ENCODE measurements around the gene SRI.
A peak's percentile ranks its signal among the peaks of the same experiment; 100 is the strongest.
"Not testable (repeated sequence)": the region's sequence is repeated elsewhere in the genome, so short reads cannot be mapped to it uniquely, and the experiment has no call there.

Gene SRI

DNA sequence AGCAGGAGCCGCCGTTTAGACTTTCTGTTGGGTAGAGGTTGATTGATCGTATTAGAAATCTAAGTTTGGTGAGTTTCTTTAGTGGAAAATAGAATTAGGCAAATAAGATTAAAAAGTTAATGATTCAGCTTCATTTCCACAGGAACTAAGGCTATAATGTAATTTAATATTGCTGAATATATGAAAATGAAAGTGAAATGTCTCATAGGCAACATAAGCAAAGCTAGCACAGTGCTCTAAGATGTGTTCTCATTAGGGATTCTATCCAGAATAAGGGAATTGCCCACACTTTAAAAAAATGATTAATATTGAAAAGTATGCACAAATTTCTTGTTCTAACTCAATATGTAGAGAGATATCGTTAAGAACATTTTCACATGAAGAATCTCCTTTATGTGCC, 47.0 kb downstream of the SRI start:
- no peak for DNase-seq

DNA sequence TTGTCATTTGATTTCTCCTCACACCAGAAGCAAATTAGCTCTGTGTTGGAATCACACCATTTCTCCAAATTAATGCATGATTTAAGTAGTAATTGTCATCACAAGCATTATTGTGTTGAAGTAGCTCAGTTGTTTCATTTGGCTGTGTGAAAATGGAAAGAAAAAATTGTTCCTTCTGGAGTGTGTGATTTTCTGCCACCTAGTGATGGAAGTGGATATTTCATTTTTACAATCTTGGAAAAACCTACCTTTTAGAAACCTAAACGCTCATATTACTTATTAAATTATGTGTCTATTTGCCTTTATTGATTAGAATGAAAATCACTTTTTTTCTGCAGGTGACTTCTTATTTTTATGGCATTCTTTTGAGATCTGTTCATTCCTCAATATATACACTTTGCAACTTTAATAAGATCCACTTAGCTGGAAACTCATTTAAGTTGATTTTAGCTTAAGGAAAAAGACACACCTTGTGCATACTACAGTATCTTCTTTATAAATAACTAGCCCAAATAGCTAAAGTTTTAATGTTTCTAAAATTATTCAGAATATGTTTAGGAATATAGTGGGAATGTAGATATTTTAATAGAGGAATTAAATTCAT, 50.0 kb downstream of the SRI start:
- peak; percentile 63 for DNase-seq

DNA sequence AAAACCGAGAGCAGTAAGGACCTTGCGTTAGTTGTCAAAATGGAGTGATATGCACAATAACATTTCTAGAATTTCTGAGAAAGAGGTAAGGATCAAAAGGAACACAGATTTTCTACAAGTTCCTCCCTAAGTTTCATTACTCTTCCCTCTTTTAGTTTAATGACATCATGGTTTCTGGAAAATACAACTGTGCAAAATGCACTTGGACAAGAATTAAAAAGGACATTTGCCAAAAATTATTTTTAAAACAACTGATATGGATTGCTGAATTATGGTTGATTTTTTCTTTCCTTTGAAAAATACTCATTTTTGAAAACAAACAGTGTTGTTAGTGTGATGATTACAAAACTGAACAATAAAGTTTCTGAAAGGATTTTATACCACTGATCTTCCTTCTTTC, 52.1 kb downstream of the SRI start:
- DNase-seq = no peak

DNA sequence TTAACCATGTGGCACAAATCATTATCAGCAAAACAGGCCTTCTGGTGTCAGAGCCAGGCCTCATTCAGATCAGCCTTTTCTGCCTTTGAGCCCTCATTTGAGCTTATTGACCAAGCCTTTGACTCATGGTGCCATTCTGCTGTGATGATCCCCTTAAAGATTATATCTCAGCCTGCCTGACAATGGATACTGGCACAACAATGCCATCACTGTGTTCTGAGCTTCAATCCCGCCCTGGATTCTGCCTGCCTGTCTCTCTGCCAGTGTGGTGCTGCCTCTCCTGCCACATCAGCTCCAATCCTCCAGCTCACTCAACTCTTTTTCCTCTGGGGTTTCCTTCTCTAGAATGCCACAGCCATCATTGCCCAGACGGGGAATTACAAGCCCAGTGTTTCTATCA, 52.6 kb downstream of the SRI start:
- no peak for DNase-seq

DNA sequence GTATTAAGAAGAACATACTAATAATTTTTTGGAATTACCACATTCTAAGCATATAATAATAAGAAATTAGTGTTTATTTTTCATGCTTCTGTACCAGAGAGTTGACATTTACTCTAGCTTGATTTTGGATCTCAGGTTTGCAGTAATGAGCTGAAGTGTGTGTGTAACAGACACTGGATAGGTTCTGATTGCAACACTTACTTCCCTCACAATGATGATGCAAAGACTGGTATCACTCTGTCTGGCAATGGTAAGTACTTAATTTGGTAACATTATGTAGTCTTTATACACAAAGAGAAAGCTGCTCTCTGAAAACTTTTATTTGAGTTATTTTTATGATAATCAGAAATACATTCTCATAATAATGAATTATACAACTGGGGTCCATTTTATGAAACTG, 54.1 kb downstream of the SRI start:
- no peak for DNase-seq

DNA sequence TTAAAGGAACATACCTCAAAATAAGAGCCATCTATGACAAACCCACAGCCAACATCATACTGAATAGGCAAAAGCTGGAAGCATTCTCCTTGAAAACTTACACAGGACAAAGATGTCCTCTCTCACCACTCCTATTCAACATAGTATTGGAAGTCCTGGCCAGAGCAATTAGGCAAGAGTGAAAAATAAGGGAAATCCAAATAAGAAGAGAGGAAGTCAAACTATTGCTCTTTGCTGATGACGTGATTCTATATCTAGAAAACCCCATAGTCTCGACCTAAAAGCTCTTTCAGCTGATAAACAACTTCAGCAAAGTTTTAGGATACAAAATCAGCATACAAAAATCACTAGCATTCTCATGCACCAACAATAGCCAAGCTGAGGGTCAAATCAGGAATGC, 60.1 kb downstream of the SRI start:
- DNase-seq = not testable (repeated sequence)

DNA sequence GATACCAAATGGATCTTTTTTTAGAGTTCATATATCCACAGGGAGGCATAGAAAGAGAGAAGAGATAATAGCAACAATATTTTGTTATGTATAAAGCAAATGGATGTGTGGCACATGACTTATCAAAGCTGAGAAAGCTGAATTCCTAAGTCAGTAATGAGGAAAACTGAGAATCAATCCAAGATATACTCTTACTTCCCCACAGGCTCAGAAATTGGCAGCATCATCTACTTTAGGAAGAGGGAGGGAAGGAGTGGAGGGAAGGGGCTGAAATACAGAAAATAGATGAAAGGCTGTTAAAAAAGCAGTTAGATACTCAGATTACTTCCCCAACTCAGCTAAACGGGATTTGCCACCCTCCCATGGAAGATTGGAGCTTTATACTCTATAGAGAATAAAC, 63.5 kb downstream of the SRI start:
- no peak for DNase-seq

DNA sequence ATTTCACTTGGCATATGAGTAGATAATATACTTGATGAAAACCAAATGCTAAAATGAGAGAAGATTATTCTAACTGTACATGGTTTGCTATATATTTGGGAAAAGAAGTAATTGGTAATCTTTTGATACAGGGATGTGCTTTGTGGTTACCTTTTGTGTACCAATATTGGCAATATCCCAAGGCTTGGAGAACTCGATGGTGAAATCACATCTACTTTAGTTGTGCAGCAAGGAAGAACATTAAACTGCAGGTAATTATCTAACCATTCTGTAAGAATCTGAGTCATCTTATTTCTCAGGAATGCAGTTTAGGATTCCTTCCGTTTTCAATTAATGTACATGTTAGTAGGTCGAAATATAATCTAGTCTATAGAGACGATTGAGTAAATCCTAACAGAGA, 64.1 kb downstream of the SRI start:
- DNase-seq = no peak

All from NCI-H2171 treated with DMSO at 0.1 percent for 48 hours (cell line).